SK-N-SH treated with all-trans-retinoic acid at 6 μM for 48 hours (cell line): ENCODE measurements around the gene COQ2.

Experiments used
- ARNTL ChIP-seq: fragments of 450-650 bp; formaldehyde crosslinking; IDR thresholded peaks from 2 replicates; pipeline ENCODE4 v1.5.0; 2020; ENCODE audit warnings: low read depth, mild to moderate bottlenecking, moderate library complexity, borderline replicate concordance
- GLIS3 ChIP-seq: fragments of 250-450 bp; sonication (Bioruptor Pico); IDR thresholded peaks from 2 replicates; pipeline ENCODE4 v1.5.0; 2020; ENCODE audit warnings: mild to moderate bottlenecking, moderate library complexity
- PATZ1 ChIP-seq: fragments of 250-450 bp; sonication (Bioruptor Pico); IDR thresholded peaks from 2 replicates; pipeline ENCODE4 v1.8.0; 2020; ENCODE audit warnings: mild to moderate bottlenecking, moderate library complexity, borderline replicate concordance
- RARB ChIP-seq: fragments of 250-450 bp; sonication (Bioruptor Pico); IDR thresholded peaks from 2 replicates; pipeline ENCODE4 v1.8.0; 2021; ENCODE audit warnings: mild to moderate bottlenecking, moderate library complexity
- ZC3H10 ChIP-seq: fragments of 250-450 bp; sonication (Bioruptor Pico); IDR thresholded peaks from 2 replicates; pipeline ENCODE4 v1.5.1; 2021; ENCODE audit warnings: mild to moderate bottlenecking, moderate library complexity
- ZFP3 ChIP-seq: fragments of 250-450 bp; sonication (Bioruptor Pico); IDR thresholded peaks from 2 replicates; pipeline ENCODE4 v1.5.0; 2020; ENCODE audit warnings: mild to moderate bottlenecking, moderate library complexity
- ZFP30 ChIP-seq: fragments of 450-650 bp; formaldehyde crosslinking; IDR thresholded peaks from 2 replicates; pipeline ENCODE4 v1.5.0; 2022; ENCODE audit warnings: mild to moderate bottlenecking, moderate library complexity
- ZNF8 ChIP-seq: fragments of 450-650 bp; formaldehyde crosslinking; IDR thresholded peaks from 2 replicates; pipeline ENCODE4 v1.5.0; 2020; ENCODE audit warnings: mild to moderate bottlenecking, moderate library complexity
- TF ChIP-seq, protein P1 (sequence below): fragments of 250-450 bp; sonication (Bioruptor Pico); IDR thresholded peaks from 2 replicates; pipeline ENCODE4 v1.5.1; 2020; ENCODE audit warnings: low read depth, mild to moderate bottlenecking, moderate library complexity

DNA sequence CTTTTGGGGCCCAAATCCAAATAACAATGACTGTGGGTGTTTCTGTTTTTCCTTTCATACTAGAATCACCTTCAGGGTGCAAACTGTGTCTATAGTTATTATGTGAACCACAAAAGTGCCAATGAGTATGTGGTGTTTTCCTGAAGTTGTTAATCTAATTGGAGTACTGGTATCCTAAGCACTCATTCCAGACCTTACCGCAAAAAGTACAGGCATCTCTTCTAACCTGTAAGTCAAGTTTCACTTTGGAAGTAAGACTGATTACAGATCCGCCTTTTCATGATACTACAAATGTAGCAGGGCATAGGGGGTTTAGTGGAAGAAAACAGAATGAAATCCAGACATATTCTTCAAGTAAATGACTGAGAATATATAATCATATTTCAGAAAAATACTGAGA lies 16.1 kb downstream of the COQ2 start:
- no peak for TF ChIP-seq PATZ1 (CRISPR knock-in tag)
- no peak for TF ChIP-seq ARNTL (CRISPR knock-in tag)
- no peak for TF ChIP-seq ZNF8 (CRISPR knock-in tag)
- no peak for TF ChIP-seq RARB
- TF ChIP-seq ZFP30 (CRISPR knock-in tag) = no peak
- no peak for TF ChIP-seq ZC3H10 (CRISPR knock-in tag)
- no peak for TF ChIP-seq GLIS3 (CRISPR knock-in tag)
- TF ChIP-seq ZFP3 = no peak
- TF ChIP-seq, protein P1, sequence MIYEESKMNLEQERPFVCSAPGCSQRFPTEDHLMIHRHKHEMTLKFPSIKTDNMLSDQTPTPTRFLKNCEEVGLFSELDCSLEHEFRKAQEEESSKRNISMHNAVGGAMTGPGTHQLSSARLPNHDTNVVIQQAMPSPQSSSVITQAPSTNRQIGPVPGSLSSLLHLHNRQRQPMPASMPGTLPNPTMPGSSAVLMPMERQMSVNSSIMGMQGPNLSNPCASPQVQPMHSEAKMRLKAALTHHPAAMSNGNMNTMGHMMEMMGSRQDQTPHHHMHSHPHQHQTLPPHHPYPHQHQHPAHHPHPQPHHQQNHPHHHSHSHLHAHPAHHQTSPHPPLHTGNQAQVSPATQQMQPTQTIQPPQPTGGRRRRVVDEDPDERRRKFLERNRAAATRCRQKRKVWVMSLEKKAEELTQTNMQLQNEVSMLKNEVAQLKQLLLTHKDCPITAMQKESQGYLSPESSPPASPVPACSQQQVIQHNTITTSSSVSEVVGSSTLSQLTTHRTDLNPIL (CRISPR knock-in tag) = no peak
